Activated CD4-positive, alpha-beta T cell treated with anti-CD3 and anti-CD28 coated beads, Interleukin-10, Interleukin-2, amounts not matched to agents 100 ng/mL and 50 ng/mL, durations not matched to agents 16 hours and 8 hours (primary cell): ENCODE results near the gene YIF1A.
A peak's percentile ranks its signal among the peaks of the same experiment; 100 is the strongest.
"Not testable (repeated sequence)": the region's sequence is repeated elsewhere in the genome, so short reads cannot be mapped to it uniquely, and the experiment has no call there.

Source experiments
- DNase-seq: peaks from one replicate; pipeline ENCODE4 v3.0.0-alpha.2; 2020

Gene YIF1A

DNA sequence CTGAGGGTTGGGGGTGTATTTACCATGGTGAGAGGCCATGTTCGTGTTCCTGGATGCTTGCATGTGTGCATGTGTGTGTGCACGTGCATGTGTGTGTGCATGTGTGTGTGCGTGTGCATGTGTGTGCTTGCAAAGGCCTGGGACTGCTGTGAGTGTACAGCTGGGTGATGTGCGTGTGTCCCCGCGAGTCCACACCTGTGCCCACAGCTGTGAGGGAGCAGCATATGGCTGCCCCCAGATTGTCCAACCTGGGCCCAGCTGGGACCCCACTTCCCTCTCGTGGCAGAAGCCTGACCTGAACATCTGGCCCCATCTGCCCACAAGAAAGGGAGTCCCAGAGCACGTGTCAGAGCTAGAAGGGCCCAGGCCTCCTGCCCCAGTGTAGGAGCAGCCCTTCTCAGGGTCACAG, 36.3 kb upstream of the YIF1A start:
- DNase-seq: no peak

DNA sequence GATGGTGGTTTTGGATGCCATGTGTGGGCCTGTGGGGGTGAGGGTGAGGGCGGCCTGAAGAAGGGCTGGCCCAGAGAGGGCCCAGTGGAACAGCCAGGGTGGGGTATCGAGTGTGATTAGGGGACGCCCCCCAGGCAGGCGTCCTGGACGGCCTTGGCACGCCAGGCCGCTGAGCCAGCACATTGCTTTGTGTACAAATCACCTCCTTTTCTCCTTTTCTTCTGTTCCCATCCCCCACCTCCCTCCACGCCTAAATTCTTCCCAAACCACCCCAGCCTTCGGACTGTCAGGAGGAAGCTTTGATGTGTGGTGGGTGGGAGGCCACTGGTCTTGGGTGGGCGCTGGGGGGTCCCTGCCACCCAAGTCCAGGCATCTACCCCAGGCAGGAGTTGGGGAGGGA, 35.7 kb upstream of the YIF1A start:
- DNase-seq: no peak

DNA sequence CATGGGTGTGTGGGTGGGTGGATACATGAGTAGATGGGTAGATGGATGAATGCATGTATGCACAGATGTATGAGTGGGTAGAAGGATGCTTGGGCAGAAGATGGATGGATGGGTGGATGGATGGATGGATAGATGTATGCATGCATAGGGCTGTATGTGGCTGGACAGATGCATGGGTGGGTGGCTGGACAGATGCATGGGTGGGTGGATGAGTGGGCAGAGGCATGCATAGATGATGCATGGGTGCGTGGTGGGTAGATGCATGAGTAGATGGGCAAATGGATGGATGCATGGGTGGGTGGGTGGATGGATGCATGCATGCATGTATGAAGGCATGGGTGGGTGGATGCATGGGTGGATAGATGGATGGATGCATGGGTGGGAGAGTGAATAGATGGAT, 34.7 kb upstream of the YIF1A start:
- no peak for DNase-seq

DNA sequence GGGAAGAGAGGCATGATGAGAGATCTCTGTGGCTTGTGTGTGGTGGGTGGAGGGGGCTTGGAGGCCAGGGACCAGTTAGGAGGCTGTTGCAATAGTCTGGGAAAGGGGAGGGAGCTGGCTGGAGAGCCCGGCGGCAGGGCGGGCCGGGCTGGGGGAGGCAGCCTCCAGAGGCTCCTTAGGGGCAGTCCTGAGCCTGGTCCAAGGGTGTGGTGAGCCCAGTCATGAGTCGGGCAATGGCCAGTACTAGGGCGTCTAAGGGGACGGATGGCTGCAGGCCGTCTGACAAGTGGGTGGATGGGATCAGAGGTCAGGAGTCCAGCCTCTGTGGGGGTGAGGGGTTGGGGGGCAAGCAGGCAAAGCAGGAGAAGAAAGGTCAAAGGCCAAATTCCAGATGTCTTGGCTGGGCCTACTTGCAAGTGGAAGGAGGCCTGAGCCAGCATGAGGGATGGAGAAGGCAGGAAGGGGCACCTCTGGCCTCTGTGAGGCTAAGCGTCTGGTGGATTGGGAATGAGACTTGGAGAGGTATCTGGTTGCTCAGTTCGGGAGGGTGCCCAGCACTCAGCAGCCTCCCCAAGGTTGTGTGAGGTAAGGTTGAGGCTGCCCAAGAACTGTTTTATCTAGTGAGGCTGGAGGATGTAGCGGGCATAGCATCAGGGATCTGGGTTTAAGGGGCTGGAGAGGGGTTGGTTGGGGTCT, 33.9 kb upstream of the YIF1A start:
- DNase-seq: no peak

DNA sequence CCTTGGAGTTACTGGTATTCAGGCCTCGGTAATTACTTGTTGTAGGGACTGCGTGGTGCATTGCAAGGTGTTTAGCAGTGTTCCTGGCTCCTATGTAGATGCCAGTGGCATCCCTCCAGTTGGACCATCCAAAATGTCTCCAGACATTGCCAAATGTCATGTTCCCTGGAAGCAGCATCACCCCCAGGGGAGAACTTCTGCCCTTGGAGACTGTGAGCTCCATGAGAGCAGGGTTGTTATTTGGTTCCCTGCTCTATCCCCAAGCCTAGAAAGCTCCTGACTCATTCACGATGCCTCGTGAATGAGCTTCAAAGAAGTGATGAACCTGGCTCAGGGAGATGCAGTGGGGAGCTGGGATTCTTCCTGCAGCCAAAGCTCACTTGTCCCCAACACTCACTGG, 32.7 kb upstream of the YIF1A start:
- no peak for DNase-seq

DNA sequence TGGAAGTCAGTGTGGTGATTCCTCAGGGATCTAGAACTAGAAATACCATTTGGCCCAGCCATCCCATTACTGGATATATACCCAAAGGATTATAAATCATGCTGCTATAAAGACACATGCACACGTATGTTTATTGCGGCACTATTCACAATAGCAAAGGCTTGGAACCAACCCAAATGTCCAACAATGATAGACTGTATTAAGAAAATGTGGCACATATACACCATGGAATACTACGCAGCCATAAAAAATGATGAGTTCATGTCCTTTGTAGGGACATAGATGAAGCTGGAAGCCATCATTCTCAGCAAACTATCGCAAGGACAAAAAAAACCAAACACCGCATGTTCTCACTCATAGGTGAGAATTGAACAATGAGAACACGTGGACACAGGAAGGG, 31.8 kb upstream of the YIF1A start:
- DNase-seq: not testable (repeated sequence)

DNA sequence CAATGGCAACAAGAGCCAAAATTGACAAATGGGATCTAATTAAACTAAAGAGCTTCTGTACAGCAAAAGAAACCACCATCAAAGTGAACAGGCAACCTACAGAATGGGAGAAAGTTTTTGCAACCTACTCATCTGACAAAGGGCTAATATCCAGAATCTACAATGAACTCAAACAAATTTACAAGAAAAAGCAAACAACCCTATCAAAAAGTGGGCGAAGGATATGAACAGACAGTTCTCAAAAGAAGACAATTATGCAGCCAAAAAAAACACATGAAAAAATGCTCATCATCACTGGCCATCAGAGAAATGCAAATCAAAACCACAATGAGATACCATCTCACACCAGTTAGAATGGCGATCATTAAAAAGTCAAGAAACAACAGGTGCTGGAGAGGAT, 31.3 kb upstream of the YIF1A start:
- DNase-seq: not testable (repeated sequence)

DNA sequence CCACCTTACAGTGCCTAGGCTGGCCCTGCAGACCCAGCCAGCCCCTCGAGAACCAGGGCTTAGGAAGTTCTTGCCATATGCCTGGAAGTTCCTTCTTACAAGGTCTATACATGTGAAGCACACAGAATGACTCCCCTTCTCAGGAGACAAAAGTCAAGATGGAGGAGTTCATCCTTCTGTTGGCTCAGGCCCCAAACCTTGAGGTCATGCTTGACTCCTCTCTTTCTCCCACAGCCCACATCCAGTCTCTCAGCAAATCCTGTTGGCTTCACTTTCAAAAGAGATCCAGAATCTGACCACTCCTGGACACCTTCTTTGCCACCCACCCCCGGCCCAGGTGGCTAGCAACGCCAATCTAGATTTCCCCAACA, 29.6 kb upstream of the YIF1A start:
- no peak for DNase-seq

DNA sequence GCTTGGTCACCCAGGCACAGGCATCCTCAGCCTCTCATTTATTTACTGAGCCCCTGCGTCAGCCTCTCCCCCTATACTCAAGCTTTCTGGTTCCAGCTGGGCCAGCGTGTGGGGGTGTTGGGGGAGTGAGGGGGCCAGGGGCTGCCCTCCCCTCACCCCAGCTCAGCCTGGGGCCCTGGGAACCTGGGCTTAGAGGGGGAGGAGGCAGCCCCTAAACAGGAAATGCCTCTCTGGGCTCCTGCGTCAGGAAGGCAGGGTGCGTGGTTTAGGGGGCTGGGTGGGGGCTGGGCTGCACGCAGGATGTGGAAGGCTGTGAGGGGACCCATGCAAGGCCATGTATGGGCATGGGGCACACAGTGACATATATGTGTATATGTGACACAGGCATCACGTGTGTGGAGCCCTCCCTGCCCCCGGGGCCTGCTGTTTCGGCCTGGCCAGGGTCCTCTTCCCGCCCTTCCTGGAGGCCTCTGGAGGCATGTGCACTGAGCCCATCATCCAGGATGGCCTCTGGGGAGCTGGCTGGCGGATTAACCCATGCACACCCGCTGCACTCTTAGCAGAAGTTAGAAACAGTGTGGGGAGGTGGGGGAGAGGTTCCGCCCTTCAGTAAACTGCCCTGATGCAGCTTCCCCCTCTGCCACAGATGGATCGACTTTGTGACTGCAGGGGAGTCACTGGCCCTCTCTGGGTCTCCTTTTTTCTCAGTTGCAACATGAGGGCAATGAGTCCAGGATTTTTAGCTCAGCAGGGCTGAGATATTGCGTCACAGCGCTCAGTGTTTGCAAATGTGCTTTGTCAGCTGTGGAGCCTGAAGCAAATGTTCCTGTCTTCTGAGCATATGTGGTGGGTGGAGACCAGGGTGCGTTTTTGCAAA, 29.0 kb upstream of the YIF1A start:
- no peak for DNase-seq

DNA sequence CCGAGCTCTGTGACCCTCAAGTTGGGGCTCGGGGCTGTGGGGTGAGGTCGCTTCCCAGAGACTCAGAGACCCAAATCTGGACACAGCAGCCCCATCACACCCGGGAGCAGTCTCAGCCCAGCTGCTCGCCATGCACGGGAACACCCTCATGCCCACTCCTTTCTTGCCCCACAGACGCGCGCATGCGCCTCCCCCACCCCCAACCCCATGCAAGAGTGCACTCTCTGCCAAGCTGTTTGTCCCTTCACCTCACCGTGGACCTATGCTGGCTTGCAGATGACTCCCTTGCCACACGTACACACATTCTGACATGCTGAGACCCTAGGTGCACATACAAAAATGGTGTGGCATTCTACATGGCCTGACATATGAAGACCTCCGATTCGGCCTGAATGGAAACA, 28.4 kb upstream of the YIF1A start:
- DNase-seq: no peak

DNA sequence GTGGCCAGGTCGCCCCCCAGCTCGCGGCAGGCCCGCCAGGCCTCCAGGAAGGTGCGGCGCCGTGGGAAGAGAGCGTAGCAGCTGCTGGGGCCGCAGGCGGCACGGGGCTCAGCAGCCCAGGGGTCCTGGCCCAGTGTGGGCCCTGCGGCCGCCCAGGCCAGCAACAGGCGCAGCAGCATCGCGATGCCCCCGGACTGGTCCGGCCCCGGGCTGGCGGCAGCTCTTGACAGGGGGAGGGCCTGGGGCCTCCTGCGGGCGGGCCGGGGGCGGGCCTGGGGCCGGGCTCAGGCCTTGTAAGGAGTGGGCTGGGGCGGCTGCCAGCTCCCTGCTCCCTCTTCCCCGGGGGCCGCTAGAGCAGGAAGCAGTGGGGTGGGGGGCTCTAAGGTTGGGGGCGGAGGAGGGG, 27.9 kb upstream of the YIF1A start, which contains the start of gene CD248:
Gene CD248, minus strand, starts transcription at position 196 of the 403 bp plus-strand sequence. Its CDS starts 17 bp downstream, at position 179.
- DNase-seq: no peak

DNA sequence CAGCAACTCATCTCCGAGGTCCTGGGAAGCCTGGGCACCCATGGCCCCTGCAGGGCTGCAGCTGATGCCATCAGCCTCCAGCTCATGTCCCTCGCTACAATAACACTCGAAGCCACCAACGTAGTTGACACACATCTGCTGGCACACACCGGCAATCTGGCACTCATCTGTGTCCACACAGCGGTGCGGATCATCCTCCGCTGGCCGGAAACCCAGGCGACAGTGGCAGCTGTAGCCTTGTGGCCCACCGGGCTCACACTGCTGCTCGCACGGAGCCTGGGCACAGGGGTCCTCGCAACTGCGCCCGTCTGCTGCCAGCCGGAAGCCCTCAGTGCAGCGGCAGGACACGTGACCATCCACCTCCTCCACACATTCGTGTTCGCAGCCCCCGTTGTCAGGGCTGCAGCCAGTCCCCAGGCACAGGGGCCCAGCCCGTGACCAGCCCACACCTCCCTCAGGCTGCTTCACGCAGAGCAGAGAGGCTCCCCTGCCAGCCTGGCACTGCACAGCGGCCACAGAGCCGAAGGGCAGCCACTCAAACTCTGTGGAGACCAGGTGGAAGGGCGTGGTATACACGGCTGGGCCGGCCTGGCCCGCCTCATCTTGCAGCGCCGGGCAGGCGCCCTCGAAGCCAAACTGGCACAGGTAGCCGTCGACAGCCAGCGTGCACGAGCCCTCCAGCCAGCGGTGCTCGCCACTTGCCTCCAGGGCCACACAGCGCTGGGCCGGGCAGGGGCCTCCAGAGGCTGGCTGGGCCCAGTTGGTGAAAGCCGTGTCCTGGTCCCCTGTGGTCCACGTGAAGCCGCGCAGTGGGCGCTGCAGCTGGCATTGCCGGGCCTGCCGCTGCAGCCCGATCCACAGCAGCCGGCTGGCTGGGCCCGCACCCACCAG, 27.2 kb upstream of the YIF1A start:
- no peak for DNase-seq

DNA sequence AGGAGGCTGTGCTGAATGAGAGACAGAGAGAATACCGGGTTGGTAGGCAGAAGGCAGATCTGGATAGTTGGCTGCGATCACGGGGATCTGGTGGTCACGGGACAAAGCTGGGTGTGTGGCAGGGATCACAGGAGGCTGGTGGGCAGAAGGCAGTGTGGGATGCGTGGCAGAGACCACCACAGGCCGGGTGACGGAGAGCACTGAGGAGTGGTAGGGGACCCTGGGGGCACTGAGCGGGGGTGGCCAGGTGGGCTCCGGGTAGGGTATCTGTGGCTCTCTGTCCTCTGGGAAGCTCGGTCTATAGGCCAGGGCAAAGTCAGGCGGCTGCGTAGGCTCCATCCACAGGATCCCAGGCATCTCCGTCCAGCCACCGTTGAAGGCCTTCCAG, 26.5 kb upstream of the YIF1A start:
- DNase-seq: no peak

DNA sequence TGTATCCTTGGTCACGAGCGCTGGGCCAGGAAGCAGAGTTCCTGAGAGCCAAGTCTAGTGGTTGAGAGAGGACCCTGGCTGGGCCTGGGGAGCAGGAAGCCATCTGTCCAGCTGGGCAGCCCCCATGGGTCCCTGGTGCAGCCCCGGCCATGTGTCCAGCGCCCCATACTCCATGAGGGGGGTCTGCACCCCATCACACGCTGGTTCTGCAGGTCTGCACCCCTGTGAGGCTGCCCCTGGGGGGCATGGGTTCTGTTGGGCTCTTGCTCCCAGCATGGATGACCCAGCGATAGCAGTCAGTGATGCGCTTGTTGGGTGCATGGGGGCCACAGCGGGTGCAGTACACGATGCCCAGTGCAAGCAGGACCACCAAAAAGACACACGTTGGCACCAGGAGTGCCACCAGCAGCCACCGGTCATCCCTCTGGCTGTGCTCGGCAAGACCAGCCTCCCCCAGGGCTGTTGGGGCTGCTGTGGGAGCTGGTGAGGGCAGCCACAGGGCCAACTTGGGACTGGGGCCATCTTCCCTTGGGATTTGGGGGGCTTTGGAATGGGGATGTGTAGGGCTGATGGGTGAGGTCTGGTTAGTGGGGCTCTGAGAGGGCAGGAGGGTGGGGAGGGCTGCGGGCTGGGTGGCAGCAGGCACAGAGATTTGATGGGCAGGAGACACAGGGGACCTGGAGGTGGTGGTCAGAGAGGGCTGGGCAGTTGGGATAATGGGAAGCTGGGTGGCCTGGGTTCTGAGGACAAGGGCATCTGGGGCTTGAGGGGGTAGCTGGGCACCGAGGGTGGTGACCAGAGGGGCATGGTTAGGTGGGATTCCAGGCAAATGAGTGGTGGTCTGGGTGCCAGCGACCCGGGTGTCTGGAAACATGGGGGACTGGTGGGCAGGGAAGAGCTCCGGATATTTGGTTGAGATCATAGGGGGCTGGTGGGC, 25.9 kb upstream of the YIF1A start:
- no peak for DNase-seq

DNA sequence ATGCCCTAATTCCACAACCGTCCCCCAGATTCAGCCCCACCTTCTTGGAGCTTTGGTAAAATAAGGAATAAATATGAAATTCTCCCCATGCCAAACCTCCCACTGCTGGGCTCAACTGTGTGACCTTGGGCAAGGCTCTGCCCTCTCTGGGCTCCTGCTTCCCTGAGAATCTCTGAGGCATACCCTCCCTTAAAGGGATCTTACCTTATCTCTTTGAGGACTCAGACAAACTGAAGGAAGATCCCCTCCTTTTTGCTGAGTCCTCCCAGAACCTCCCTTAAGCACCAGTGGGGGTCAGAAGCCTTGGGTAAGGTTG, 25.2 kb upstream of the YIF1A start:
- no peak for DNase-seq

DNA sequence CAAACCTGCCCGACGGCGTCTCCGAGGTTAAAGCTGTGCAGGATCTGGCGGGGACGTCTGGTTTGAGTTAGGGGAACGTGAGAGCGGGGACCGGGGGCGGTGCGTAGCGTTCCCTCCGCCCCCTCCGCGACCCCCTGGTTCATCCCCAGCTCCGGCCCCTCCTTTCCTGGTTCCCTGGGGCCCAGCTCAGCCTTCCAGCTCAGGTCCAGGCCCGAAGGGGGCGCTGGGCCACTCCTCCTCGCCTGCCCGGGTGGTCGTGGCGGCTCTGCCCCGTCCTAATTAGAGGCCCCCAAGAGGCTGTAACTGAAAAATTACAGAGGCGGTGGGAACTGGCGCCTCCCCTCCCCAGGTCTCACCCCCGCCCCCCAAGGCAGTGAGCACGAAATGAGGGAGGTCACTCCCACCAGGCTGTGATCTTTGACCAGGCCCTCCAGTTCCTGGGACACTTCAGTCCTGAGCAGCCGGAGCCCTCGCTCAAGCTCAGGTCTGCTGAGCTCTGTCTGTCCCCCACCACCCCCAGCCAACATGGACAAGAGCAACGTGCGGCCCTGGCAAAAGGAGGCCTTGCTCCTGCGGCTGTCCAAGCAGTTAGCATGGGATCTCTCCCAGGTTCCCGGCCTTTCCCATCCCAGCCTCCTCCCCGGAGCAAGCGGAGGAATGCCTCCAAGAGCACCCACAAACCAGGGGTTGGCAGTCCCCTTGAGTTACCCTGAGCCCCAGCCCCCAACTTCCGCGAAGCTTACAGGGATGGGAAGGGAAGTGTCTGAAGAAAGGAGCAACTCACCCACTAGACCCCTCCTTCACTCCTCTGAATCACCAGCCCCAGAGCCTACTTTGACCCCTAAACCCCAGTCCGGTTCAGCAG, 24.6 kb upstream of the YIF1A start:
- DNase-seq: no peak

DNA sequence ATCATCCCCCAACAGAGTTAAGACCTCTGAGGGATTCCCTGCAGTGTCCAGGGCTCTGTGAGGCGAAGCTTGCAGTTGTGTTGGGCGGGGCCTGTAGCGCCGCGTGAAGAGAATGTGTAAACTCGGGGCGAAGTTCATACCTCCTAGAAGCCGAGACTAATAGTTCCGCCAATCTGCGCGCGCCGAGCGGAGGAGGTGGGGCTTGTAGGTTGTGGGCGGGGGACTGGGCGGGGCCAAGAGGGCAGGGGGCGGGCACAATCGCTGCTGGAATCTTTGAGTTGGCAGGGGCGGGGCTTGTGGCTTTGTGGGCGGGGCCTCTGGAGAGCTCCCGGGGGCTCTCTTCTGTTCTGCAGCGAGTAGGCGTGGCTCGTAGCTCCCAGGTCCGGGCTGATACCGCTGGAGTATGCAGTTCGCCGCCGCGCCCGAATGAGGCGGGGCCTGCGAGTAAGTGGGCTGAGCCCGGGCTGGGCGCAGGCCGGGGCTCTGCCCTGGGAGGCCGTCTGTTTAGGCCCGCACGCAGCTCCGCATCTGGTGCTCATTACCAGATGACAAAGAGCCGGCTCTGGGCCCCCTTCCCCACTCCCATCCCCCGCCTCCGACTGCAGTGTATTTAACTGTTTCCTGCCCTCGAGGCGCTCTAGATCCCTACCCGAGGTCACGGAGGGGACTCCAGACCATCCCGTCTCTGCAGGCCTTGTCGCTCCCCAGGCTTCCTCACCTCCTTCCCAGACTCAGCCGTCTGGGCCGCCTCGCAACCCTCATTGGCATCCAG, 23.8 kb upstream of the YIF1A start:
- peak; percentile 97 for DNase-seq

DNA sequence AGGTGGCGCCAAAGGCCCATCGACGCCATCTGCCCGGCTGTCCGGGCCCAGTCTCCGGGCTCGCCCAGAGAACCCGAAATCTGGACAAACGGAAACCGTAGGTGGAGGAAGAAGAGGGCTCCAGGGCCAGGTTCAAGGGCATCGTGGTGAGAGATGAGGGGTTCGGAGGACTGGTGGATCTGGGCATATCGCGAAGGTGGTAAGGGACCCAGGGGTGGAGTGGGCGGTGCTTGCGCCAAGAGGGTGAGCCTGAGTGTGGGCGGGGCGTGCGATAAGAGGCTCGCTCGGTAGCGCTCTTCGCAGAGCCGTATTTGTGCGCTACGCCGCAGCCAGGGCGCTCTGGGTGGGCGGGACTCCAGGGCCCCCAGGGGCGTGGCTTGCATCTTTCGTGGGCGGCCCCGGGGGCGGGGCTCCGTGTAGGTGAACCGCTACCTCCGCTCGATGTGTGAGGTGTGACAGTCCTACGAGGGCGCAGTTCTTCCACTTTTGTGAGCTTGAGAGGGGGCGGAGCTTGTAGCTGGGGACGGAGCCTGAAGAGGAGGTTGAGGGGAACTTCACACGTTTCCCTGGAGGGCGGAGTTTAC, 23.1 kb upstream of the YIF1A start:
- DNase-seq: peak; percentile 96

DNA sequence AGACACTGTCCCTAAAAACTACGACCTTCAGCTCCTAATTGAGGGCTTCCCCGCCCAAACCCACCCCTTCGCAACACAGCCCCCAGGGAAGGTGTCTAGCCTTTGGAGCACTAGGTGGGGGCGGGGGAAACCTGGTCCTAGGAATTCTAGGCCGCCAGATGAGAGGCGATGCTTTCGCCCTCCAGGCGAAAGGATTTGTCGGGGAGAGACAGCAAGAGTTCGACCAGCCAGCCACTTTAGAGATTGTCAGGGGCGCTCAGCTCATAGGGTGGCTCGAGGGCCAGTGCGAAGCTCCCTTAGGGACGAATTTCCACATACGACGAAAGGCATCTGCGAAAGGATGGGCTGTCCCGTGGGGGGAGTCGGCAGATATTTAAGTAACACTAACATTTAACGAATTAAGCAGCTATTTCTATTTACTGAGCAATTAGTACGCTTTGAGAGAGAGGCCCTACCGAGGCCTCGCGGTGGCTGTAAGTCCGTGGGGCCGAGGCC, 22.6 kb upstream of the YIF1A start:
- DNase-seq: no peak
